ENCODE data around the gene ENDOU.

- TF ChIP-seq CTCF (IDR thresholded peaks at IDR 0.05), result no peak
- TF ChIP-seq POLR2A (IDR thresholded peaks at IDR 0.05), result no peak
Measured at GRCh38 chr12:47752552-47752951, 27.3 kb upstream of the ENDOU start.
